ENCODE data around the gene EPSTI1. TPM values are rescaled to one million over a fixed set of nuclear protein-coding genes. Genes with fewer than 3 reads are reported as not detected.

EPSTI1 gene
- total RNA-seq, 1 donor from 2014 or later: 4.6 TPM

GRCh38 chr13:42860485-42860884 is 131.6 kb downstream of the EPSTI1 start:
- TF ChIP-seq, protein P1, sequence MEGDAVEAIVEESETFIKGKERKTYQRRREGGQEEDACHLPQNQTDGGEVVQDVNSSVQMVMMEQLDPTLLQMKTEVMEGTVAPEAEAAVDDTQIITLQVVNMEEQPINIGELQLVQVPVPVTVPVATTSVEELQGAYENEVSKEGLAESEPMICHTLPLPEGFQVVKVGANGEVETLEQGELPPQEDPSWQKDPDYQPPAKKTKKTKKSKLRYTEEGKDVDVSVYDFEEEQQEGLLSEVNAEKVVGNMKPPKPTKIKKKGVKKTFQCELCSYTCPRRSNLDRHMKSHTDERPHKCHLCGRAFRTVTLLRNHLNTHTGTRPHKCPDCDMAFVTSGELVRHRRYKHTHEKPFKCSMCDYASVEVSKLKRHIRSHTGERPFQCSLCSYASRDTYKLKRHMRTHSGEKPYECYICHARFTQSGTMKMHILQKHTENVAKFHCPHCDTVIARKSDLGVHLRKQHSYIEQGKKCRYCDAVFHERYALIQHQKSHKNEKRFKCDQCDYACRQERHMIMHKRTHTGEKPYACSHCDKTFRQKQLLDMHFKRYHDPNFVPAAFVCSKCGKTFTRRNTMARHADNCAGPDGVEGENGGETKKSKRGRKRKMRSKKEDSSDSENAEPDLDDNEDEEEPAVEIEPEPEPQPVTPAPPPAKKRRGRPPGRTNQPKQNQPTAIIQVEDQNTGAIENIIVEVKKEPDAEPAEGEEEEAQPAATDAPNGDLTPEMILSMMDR (conservative IDR thresholded peaks at IDR 0.05; ENCODE audit: low read depth, low read length): no peak
- no peak for DNase-seq (ENCODE audit: low read depth)
- no peak overlapping the region for H3K4me3 ChIP-seq (ENCODE audit: low read depth, low read length)

DNA sequence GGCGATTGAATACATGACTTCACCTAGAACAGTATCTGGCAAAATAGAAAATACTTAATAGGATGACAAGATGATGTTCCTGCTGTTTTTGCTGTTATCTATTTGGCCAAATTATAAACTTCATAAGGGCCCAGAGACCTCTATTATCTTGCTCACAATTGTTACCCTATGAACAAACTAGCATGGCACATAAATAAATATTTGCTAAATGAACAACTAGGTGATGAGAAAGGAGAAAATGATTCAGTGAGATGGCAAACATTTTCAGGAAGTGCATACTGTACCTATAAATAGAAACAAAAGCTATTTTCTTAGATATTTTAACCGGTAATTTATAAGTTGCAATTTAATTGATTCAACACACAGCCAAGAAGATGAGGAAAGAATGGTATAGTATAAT is 132.3 kb downstream of the EPSTI1 start:
- TF ChIP-seq, protein P1 (conservative IDR thresholded peaks at IDR 0.05; ENCODE audit: low read depth, low read length): no peak
- H3K4me3 ChIP-seq (ENCODE audit: low read depth, low read length): no peak overlapping the region
- DNase-seq (ENCODE audit: low read depth): no peak

- TF ChIP-seq, protein P1 (conservative IDR thresholded peaks at IDR 0.05; ENCODE audit: low read depth, low read length): no peak
- DNase-seq (ENCODE audit: low read depth): no peak
Observed at GRCh38 chr13:42855410-42855809, 136.6 kb downstream of the EPSTI1 start.

DNA sequence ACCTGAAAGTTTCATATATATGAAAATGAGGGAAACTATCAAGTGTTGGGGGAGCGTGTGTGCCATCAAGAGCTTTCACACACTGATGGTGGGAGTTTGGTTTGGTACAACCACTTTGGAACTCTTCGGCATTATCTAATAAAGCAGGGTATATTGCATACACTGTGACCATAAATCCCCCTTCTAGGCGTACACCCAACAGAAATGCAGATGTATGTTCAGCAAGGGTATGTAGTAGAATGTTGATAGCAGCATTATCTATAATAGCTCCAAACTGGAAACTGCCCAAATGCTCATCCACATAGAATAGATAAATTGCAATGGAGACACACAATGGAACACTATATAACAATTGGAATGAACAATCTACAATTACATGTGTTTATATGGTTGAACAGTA is 139.9 kb downstream of the EPSTI1 start:
- TF ChIP-seq, protein P1 (conservative IDR thresholded peaks at IDR 0.05; ENCODE audit: low read depth, low read length): no peak
- H3K4me3 ChIP-seq (ENCODE audit: low read depth, low read length): no peak overlapping the region
- no peak for DNase-seq (ENCODE audit: low read depth)

More at GRCh38 chr13:42855410-42855809, 136.6 kb downstream of the EPSTI1 start:
- H3K4me3 ChIP-seq (ENCODE audit: low read depth, low read length): no peak overlapping the region

DNA sequence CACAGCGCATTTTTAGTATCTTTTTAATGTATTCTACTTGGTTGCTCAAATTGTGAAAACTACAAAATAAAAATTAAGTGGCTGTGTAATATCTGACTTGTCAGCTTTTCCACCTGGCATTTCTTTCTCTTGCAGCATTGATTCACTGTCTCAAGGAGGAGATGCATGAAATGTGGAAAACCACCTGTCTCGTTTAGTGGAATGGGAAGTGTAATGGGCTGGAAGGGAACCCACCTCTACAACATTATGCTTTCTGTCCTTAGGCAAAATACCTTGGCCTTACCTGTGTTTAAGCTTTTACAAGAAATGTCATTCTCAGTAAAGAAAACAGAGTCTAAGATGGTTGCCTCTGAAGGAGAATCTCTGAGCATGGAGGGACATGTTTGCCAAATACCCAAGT is 142.8 kb downstream of the EPSTI1 start:
- DNase-seq (ENCODE audit: low read depth): no peak
- TF ChIP-seq, protein P1 (conservative IDR thresholded peaks at IDR 0.05; ENCODE audit: low read depth, low read length): no peak
- H3K4me3 ChIP-seq (ENCODE audit: low read depth, low read length): no peak overlapping the region

GRCh38 chr13:42847891-42848663 is 144.0 kb downstream of the EPSTI1 start:
- no peak for DNase-seq (ENCODE audit: low read depth)
- TF ChIP-seq, protein P1 (conservative IDR thresholded peaks at IDR 0.05; ENCODE audit: low read depth, low read length): no peak
- H3K4me3 ChIP-seq (ENCODE audit: low read depth, low read length): no peak overlapping the region
